ENCODE measurements around the gene APOL6.

The APOL6 gene

GRCh38 chr22:35648066-35649025 lies at the start of gene APOL6:
Gene APOL6, plus strand, starts transcription at chr22:35648446. Its CDS starts 7,980 bp downstream, at chr22:35656426.
- no peak for DNase-seq (ENCODE audit: low spot score)

GRCh38 chr22:35599364-35599763 lies 48.9 kb upstream of the APOL6 start:
- no peak for DNase-seq (ENCODE audit: low spot score)

- DNase-seq (ENCODE audit: low spot score), result no peak
Observed at GRCh38 chr22:35600476-35600875, 47.8 kb upstream of the APOL6 start.

GRCh38 chr22:35601013-35601580 lies 47.1 kb upstream of the APOL6 start:
- no peak for DNase-seq (ENCODE audit: low spot score)

GRCh38 chr22:35601743-35602615 lies 46.3 kb upstream of the APOL6 start:
- no peak for DNase-seq (ENCODE audit: low spot score)

GRCh38 chr22:35604621-35605368 lies 43.5 kb upstream of the APOL6 start:
- DNase-seq (ENCODE audit: low spot score), result no peak

GRCh38 chr22:35605369-35605680 lies 42.9 kb upstream of the APOL6 start:
- no peak for DNase-seq (ENCODE audit: low spot score)

GRCh38 chr22:35605851-35606481 lies 42.3 kb upstream of the APOL6 start:
- no peak for DNase-seq (ENCODE audit: low spot score)

GRCh38 chr22:35606916-35607315 lies 41.3 kb upstream of the APOL6 start:
- DNase-seq (ENCODE audit: low spot score), result no peak

- no peak for DNase-seq (ENCODE audit: low spot score)
Observed at GRCh38 chr22:35608088-35608487, 40.2 kb upstream of the APOL6 start.

GRCh38 chr22:35609261-35609660 lies 39.0 kb upstream of the APOL6 start:
- DNase-seq (ENCODE audit: low spot score), result no peak

- DNase-seq (ENCODE audit: low spot score), result no peak
Observed at GRCh38 chr22:35609761-35610160, 38.5 kb upstream of the APOL6 start.

GRCh38 chr22:35610741-35611140 lies 37.5 kb upstream of the APOL6 start:
- DNase-seq (ENCODE audit: low spot score), result no peak

- no peak for DNase-seq (ENCODE audit: low spot score)
Observed at GRCh38 chr22:35611200-35611890, 36.9 kb upstream of the APOL6 start.

GRCh38 chr22:35611891-35612576 lies 36.2 kb upstream of the APOL6 start:
- DNase-seq (ENCODE audit: low spot score), result no peak

- DNase-seq (ENCODE audit: low spot score), result no peak
Observed at GRCh38 chr22:35612903-35613302, 35.3 kb upstream of the APOL6 start.

GRCh38 chr22:35614404-35614803 lies 33.8 kb upstream of the APOL6 start:
- DNase-seq (ENCODE audit: low spot score), result no peak

- no peak for DNase-seq (ENCODE audit: low spot score)
Observed at GRCh38 chr22:35615156-35615555, 33.1 kb upstream of the APOL6 start.

- DNase-seq (ENCODE audit: low spot score), result no peak
Observed at GRCh38 chr22:35616043-35616442, 32.2 kb upstream of the APOL6 start.

GRCh38 chr22:35617137-35617755 lies 31.0 kb upstream of the APOL6 start, which contains the start of gene MB:
Gene MB, minus strand, starts transcription at chr22:35617329. Its CDS starts 72 bp downstream, at chr22:35617257.
- DNase-seq (ENCODE audit: low spot score), result no peak
